ENCODE results near the gene CDO1. TPM values are rescaled to one million over a fixed set of nuclear protein-coding genes. Genes with fewer than 3 reads are reported as not detected.

CDO1 gene
- total and polyA plus RNA-seq, 9 of the 15 experiments (the other 6 are each of a cell fraction or from before 2014, with no cell fraction given) = 0.16 to 0.22 TPM; not detected in 7

DNA sequence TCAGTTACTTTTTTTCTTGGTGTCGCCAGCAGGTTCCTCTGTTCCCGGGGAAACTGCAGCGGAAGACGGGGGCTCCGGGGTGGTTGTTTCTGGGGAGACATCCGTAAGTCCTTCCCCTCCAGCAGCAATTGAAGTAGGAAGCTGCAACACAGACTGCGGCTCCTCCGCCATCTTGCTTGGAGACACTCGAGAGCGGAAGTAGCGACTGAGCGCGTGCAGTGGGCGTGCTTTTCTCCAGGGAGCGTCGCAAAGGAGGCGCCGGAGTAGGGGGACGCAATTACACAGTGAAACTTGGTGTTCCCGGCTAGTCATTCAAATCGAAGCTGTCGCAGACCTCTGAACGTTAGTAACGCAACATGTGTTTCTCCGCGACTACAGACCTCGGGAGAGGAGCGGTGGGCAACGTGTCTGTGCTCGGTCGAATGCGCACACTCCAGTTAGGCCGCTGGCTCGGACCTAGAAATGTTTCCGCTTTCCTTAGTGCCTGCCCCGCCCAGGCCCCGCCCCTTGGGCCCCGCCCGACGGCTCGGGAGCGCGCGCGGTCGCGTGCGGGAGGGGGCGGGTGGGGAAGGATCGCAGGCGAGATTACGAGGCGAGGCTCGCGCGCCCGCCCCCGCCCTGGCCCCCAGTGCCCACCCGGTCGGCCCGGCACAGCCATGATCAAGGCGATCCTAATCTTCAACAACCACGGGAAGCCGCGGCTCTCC is 25.1 kb upstream of the CDO1 start, which contains the start of the genes AP3S1 and ATG12 (continued):
- TF ChIP-seq, protein P1, sequence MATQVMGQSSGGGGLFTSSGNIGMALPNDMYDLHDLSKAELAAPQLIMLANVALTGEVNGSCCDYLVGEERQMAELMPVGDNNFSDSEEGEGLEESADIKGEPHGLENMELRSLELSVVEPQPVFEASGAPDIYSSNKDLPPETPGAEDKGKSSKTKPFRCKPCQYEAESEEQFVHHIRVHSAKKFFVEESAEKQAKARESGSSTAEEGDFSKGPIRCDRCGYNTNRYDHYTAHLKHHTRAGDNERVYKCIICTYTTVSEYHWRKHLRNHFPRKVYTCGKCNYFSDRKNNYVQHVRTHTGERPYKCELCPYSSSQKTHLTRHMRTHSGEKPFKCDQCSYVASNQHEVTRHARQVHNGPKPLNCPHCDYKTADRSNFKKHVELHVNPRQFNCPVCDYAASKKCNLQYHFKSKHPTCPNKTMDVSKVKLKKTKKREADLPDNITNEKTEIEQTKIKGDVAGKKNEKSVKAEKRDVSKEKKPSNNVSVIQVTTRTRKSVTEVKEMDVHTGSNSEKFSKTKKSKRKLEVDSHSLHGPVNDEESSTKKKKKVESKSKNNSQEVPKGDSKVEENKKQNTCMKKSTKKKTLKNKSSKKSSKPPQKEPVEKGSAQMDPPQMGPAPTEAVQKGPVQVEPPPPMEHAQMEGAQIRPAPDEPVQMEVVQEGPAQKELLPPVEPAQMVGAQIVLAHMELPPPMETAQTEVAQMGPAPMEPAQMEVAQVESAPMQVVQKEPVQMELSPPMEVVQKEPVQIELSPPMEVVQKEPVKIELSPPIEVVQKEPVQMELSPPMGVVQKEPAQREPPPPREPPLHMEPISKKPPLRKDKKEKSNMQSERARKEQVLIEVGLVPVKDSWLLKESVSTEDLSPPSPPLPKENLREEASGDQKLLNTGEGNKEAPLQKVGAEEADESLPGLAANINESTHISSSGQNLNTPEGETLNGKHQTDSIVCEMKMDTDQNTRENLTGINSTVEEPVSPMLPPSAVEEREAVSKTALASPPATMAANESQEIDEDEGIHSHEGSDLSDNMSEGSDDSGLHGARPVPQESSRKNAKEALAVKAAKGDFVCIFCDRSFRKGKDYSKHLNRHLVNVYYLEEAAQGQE (IDR thresholded peaks at IDR 0.05; ENCODE audit: borderline replicate concordance) = no peak
- TF ChIP-seq, protein P1 (CRISPR knock-in tag; IDR thresholded peaks at IDR 0.05; ENCODE audit: low read depth) = no peak; the same call in 1 of the 2 replicates
- no peak for TF ChIP-seq SAFB2 (IDR thresholded peaks at IDR 0.05; ENCODE audit: borderline replicate concordance, low read depth, low read length, severe bottlenecking)
- TF ChIP-seq, protein P2, sequence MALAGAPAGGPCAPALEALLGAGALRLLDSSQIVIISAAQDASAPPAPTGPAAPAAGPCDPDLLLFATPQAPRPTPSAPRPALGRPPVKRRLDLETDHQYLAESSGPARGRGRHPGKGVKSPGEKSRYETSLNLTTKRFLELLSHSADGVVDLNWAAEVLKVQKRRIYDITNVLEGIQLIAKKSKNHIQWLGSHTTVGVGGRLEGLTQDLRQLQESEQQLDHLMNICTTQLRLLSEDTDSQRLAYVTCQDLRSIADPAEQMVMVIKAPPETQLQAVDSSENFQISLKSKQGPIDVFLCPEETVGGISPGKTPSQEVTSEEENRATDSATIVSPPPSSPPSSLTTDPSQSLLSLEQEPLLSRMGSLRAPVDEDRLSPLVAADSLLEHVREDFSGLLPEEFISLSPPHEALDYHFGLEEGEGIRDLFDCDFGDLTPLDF (CRISPR knock-in tag; IDR thresholded peaks at IDR 0.05) = no peak; the same call in 1 of the 2 replicates
- 0 out of 2 replicates have a peak, but pooled peaks have one; percentile 24 for TF ChIP-seq ZKSCAN1 (IDR thresholded peaks at IDR 0.05; ENCODE audit: low read depth, low read length)
- TF ChIP-seq, protein P3, sequence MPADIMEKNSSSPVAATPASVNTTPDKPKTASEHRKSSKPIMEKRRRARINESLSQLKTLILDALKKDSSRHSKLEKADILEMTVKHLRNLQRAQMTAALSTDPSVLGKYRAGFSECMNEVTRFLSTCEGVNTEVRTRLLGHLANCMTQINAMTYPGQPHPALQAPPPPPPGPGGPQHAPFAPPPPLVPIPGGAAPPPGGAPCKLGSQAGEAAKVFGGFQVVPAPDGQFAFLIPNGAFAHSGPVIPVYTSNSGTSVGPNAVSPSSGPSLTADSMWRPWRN (IDR thresholded peaks at IDR 0.05; ENCODE audit: low read depth) = peak; percentile 67; the same call in 1 of the 2 replicates
- TF ChIP-seq, protein P4, sequence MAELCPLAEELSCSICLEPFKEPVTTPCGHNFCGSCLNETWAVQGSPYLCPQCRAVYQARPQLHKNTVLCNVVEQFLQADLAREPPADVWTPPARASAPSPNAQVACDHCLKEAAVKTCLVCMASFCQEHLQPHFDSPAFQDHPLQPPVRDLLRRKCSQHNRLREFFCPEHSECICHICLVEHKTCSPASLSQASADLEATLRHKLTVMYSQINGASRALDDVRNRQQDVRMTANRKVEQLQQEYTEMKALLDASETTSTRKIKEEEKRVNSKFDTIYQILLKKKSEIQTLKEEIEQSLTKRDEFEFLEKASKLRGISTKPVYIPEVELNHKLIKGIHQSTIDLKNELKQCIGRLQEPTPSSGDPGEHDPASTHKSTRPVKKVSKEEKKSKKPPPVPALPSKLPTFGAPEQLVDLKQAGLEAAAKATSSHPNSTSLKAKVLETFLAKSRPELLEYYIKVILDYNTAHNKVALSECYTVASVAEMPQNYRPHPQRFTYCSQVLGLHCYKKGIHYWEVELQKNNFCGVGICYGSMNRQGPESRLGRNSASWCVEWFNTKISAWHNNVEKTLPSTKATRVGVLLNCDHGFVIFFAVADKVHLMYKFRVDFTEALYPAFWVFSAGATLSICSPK (IDR thresholded peaks at IDR 0.05; ENCODE audit: borderline replicate concordance) = no peak
- TF ChIP-seq ZNF57 (CRISPR knock-in tag; IDR thresholded peaks at IDR 0.05) = no peak
- no peak for TF ChIP-seq ZEB2 (IDR thresholded peaks at IDR 0.05)
- peak; percentile 69 for TF ChIP-seq PHF20 (IDR thresholded peaks at IDR 0.05; ENCODE audit: partially characterized antibody)
- TF ChIP-seq ARID2 (IDR thresholded peaks at IDR 0.05) = no peak
